Endothelial cell of umbilical vein (primary cell): ENCODE data around the gene STK10. TPM values are rescaled to one million over a fixed set of nuclear protein-coding genes. Genes with fewer than 3 reads are reported as not detected.
A peak's percentile ranks its signal among the peaks of the same experiment; 100 is the strongest.

ENCODE experiments used
- BruUV-seq: library from RNA; stranded (reverse); fragments of 400-500 nt; replicated peaks from 2 replicates; lab custom pipeline; 2021; lab: Mats Ljungman, UMichigan
- CTCF ChIA-PET: fragments of 300-600, 350-600 bp; sonication (Branson Sonifier 250); formaldehyde crosslinking; loops from one replicate; lab custom pipeline; 2021; ENCODE audit warnings: antibody characterized with exemption, inconsistent platforms; lab: Charles Lee
- POLR2A ChIA-PET: fragments of 300-600, 350-600 bp; sonication (Branson Sonifier 250); formaldehyde crosslinking; loops from one replicate; lab custom pipeline; 2021; ENCODE audit warnings: antibody characterized with exemption, inconsistent platforms; lab: Charles Lee
- DNase-seq: peaks from one replicate; pipeline ENCODE4 v3.0.0-alpha.2; 2011; ENCODE audit warnings: low read depth, low spot score
- FAIRE-seq: peaks from 2 replicates; lab custom pipeline; 2011; peaks lifted over from hg19 to GRCh38; lab: Jason Lieb, UNC
- H2AFZ ChIP-seq: 2 replicates; pipeline ENCODE4 v1.6.0; 2012; ENCODE audit warnings: low read depth, low read length, control low read depth, inconsistent platforms
- H3K27ac ChIP-seq: 2 replicates; pipeline ENCODE4 v1.5.1; 2011; ENCODE audit warnings: low read depth, mild to moderate bottlenecking, control low read depth, low read length, moderate library complexity; ENCODE audit not compliant: insufficient read depth
- H3K27me3 ChIP-seq, 2 experiments: 2 replicates each; pipeline versions ENCODE4 v1.6.0 to v1.6.1; 2011; ENCODE audit warnings: low read length in 2 of 2, mixed read lengths in 1 of 2; ENCODE audit not compliant: control insufficient read depth in 2 of 2, insufficient read depth in 2 of 2
- H3K36me3 ChIP-seq, 2 experiments: 2 replicates in 1 of 2; 3 replicates in 1 of 2; pipeline ENCODE4 v1.5.1; 2011; ENCODE audit warnings: low read length in 2 of 2, mild to moderate bottlenecking in 1 of 2, moderate library complexity in 1 of 2; ENCODE audit not compliant: control insufficient read depth in 2 of 2, insufficient read depth in 2 of 2; ENCODE audit errors: extremely low read depth in 1 of 2
- H3K4me1 ChIP-seq: 3 replicates; pipeline ENCODE4 v1.5.1; 2011; ENCODE audit warnings: mild to moderate bottlenecking, low read length; ENCODE audit not compliant: control insufficient read depth, insufficient read depth; ENCODE audit errors: extremely low read depth
- H3K4me2 ChIP-seq: 2 replicates; pipeline ENCODE4 v1.6.1; 2011; ENCODE audit warnings: low read length, control low read depth, mixed read lengths; ENCODE audit not compliant: insufficient read depth
- H3K4me3 ChIP-seq, 3 experiments: fragments of 200-600 bp in 1 of 3; sonication (generic), shearing (Covaris generic) in 1 of 3; replicated peaks in 1 of 3; 2 replicates each; pipeline ENCODE4 v1.5.1; 2011 to 2016; ENCODE audit warnings: control low read depth in 3 of 3, low read length in 3 of 3, mild to moderate bottlenecking in 2 of 3, inconsistent platforms in 1 of 3, low read depth in 1 of 3, moderate library complexity in 1 of 3; ENCODE audit not compliant: insufficient read depth in 1 of 3
- H3K79me2 ChIP-seq: 2 replicates; pipeline ENCODE4 v1.6.0; 2012; ENCODE audit warnings: low read length, inconsistent platforms; ENCODE audit not compliant: control insufficient read depth, insufficient read depth
- H3K9ac ChIP-seq: replicated peaks from 2 replicates; pipeline ENCODE3; 2011; ENCODE audit warnings: low read length, control low read depth; ENCODE audit not compliant: insufficient read depth; ENCODE audit errors: extremely low read depth
- H3K9me1 ChIP-seq: replicated peaks from 3 replicates; pipeline ENCODE4 v1.6.0; 2011; ENCODE audit warnings: mild to moderate bottlenecking, low read length; ENCODE audit not compliant: control insufficient read depth, insufficient read depth; ENCODE audit errors: extremely low read depth
- H3K9me3 ChIP-seq: replicated peaks from 2 replicates; pipeline ENCODE4 v1.5.1; 2012; ENCODE audit warnings: low read length, inconsistent platforms; ENCODE audit not compliant: control insufficient read depth, insufficient read depth
- H4K20me1 ChIP-seq: replicated peaks from 2 replicates; pipeline ENCODE3; 2011; ENCODE audit warnings: mild to moderate bottlenecking, low read length; ENCODE audit not compliant: control insufficient read depth, insufficient read depth; ENCODE audit errors: extremely low read depth
- CTCF ChIP-seq, 2 donors: IDR thresholded peaks; 1 replicate in 1 of 2; 2 replicates in 1 of 2; pipeline ENCODE4 v1.5.1; 2011; ENCODE audit warnings: low read length in 2 of 2, mild to moderate bottlenecking in 2 of 2, moderate library complexity in 2 of 2, control low read depth in 1 of 2, inconsistent platforms in 1 of 2, low read depth in 1 of 2; ENCODE audit not compliant: insufficient read depth in 1 of 2; ENCODE audit errors: extremely low read depth in 1 of 2
- EZH2 ChIP-seq: IDR thresholded peaks from 2 replicates; pipeline ENCODE4 v1.6.1; 2012; ENCODE audit warnings: borderline replicate concordance, low read depth, mild to moderate bottlenecking, moderate library complexity, low read length, inconsistent platforms; ENCODE audit not compliant: severe bottlenecking
- FOS ChIP-seq: IDR thresholded peaks from 2 replicates; pipeline ENCODE4 v1.6.1; 2011; ENCODE audit warnings: mild to moderate bottlenecking, low read length, moderate library complexity, borderline replicate concordance; ENCODE audit not compliant: insufficient read depth
- GATA2 ChIP-seq: IDR thresholded peaks from 2 replicates; pipeline ENCODE4 v1.7.0; 2011; ENCODE audit warnings: low read depth, mild to moderate bottlenecking, moderate library complexity, mixed read lengths, low read length; ENCODE audit not compliant: insufficient read length, insufficient read depth
- JUN ChIP-seq: IDR thresholded peaks from 2 replicates; pipeline ENCODE4 v1.6.1; 2011; ENCODE audit warnings: borderline replicate concordance, low read depth; ENCODE audit not compliant: insufficient read length, insufficient read depth
- MAX ChIP-seq: IDR thresholded peaks from 2 replicates; pipeline ENCODE4 v1.6.1; 2011; ENCODE audit not compliant: insufficient read depth, insufficient read length
- MYC ChIP-seq: IDR thresholded peaks from one replicate; pipeline ENCODE4 v1.6.1; 2011; ENCODE audit warnings: mild to moderate bottlenecking, low read depth, low read length
- POLR2A ChIP-seq: IDR thresholded peaks from 2 replicates; pipeline ENCODE4 v1.6.1; 2012; ENCODE audit warnings: low read depth, mild to moderate bottlenecking, control low read depth, low read length
- POLR2AphosphoS5 ChIP-seq: IDR thresholded peaks from 2 replicates; pipeline ENCODE4 v1.6.1; 2012; ENCODE audit warnings: low read depth, mild to moderate bottlenecking, control low read depth, low read length, moderate library complexity; ENCODE audit not compliant: insufficient read depth
- dilution Hi-C: fragments of 300-500 bp; cut with MboI; formaldehyde crosslinking; loops from one replicate; pipeline ENCODE4 v1.15.0; 2019; ENCODE audit warnings: low sequenced_read_pairs; ENCODE audit not compliant: extremely low pct_ligation_motif_present
- intact Hi-C: fragments of 100-400 bp; cut with micrococcal nuclease; formaldehyde crosslinking; loops from one replicate; pipeline ENCODE4 v1.10.0; 2022
- polyA plus RNA-seq, 4 experiments: library from polyadenylated mRNA; depleted of rRNA in 3 of 4; stranded (reverse) in 3 of 4; unstranded in 1 of 4; fragments of >200 nt; gene quantifications; 2 replicates each; pipeline versions ENCODE4 v1.2.1 to v1.2.3, GENCODE V29; 2011 to 2012; ENCODE audit warnings: missing spikeins in 1 of 4
- total RNA-seq: library from RNA; stranded (reverse); gene quantifications from 2 replicates; pipeline ENCODE4 v1.2.3, GENCODE V29; 2021

Gene STK10
- total and polyA plus RNA-seq, 2 donors (not counting 3 experiments of a cell fraction or from before 2014, with no cell fraction given): 16.9 to 47.2 TPM

- H3K9me3 ChIP-seq: no peaks in the 10 kb centered on the region
- H3K9me1 ChIP-seq: no peaks in the 10 kb centered on the region
- H3K79me2 ChIP-seq: peaks cover 7% of the 10 kb centered on the region
- no peak for DNase-seq
- FAIRE-seq: peak; percentile 26
- no peak overlapping the region for H3K4me2 ChIP-seq
- H3K9ac ChIP-seq: no peak overlapping the region
- no peaks in the 10 kb centered on the region for H3K27me3 ChIP-seq
- H3K36me3 ChIP-seq: no peaks in the 10 kb centered on the region
- no peak overlapping the region for H3K27ac ChIP-seq
- dilution Hi-C loops: no loop called here
- H3K4me1 ChIP-seq: peaks cover 24% of the 10 kb centered on the region
- no TSS peak for BruUV-seq
- CTCF ChIA-PET: interaction anchor here (1.3 to 1.9 kb wide), 5 partner anchors 10 to 71 kb away, joined by 3 to 8 read pairs (median 6); partner anchors contain the start of gene STK10
- POLR2A ChIA-PET: no interaction called here
- intact Hi-C loops: no loop called here
- no peak overlapping the region for H3K4me3 ChIP-seq
- no peak overlapping the region for H2AFZ ChIP-seq
- H4K20me1 ChIP-seq: no peaks in the 10 kb centered on the region
- no peak for TF ChIP-seq GATA2
- no peak for TF ChIP-seq MYC
- TF ChIP-seq EZH2: no peak
- TF ChIP-seq MAX: no peak
- no peak for TF ChIP-seq POLR2AphosphoS5
- TF ChIP-seq FOS: no peak
These were observed 9.6 kb downstream of the STK10 start for GRCh38 chr5:172178301-172178987.

GRCh38 chr5:172177176-172177575 is 10.8 kb downstream of the STK10 start:
- H3K36me3 ChIP-seq: no peaks in the 10 kb centered on the region
- H2AFZ ChIP-seq: no peak overlapping the region
- dilution Hi-C loops (no loop called here), intact Hi-C loops (no loop called here)
- no peak overlapping the region for H3K4me2 ChIP-seq
- H3K27ac ChIP-seq: no peak overlapping the region
- no peak overlapping the region for H3K9ac ChIP-seq
- no TSS peak for BruUV-seq
- DNase-seq: no peak
- FAIRE-seq: no peak
- H3K9me3 ChIP-seq: no peaks in the 10 kb centered on the region
- H3K4me1 ChIP-seq: peaks cover 24% of the 10 kb centered on the region
- H3K79me2 ChIP-seq: peaks cover 5% of the 10 kb centered on the region
- ChIA-PET CTCF (interaction anchor here (1.4 to 1.7 kb wide), 2 partner anchors 9 to 11 kb away, joined by 3 to 8 read pairs; partner anchors contain the start of gene STK10), POLR2A (no interaction called here)
- no peak for TF ChIP-seq JUN
- no peak for TF ChIP-seq POLR2A
- TF ChIP-seq EZH2: no peak
- TF ChIP-seq MYC: no peak
- TF ChIP-seq CTCF (IDR thresholded peaks at IDR 0.05; ENCODE audit: extremely low read depth in 1 of 2, insufficient read depth in 1 of 2, low read depth in 1 of 2, low read length in 2 of 2): no peak
- no peak for TF ChIP-seq POLR2AphosphoS5
- no peak for TF ChIP-seq FOS
- no peaks in the 10 kb centered on the region for H3K9me1 ChIP-seq
- no peaks in the 10 kb centered on the region for H3K27me3 ChIP-seq
- H3K4me3 ChIP-seq: no peak overlapping the region
- no peaks in the 10 kb centered on the region for H4K20me1 ChIP-seq
